Measurements from ENCODE around the gene ATP8B3. TPM values are rescaled to one million over a fixed set of nuclear protein-coding genes. Genes with fewer than 3 reads are reported as not detected.
A peak's percentile ranks its signal among the peaks of the same experiment; 100 is the strongest.

The ATP8B3 gene
- total and polyA plus RNA-seq, 2 of the 13 experiments (the other 11 are each of a cell fraction or from before 2014, with no cell fraction given): 2.6 to 5.9 TPM

DNA sequence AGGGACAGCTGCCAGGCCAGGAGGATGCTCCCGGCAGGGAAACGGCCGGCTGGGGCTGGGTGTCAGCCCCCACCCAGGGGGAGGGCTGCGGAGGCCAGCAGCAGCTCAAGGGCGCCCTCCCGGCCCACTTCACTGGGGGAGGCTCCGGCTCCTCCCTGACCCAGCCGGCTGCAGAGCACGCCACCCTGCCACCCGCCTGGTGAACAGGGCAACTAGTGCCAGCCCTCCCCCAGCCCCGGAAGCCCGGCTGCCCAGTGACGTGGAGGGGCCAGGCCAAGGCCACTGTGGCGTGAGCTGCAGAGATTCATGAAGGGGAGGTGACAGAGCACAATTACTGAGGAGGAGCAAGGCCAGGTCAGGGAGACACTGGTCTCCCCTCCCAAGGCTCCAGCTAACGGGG lies 21.5 kb upstream of the ATP8B3 start:
- Histone ChIP-seq H3K4me1 (ENCODE audit: insufficient read depth, low read length) (peaks cover 13% of the 10 kb centered on the region), H3K4me2 (ENCODE audit: low read depth, low read length) (no peak overlapping the region), H3K4me3 (replicated peaks in 1 of 3; ENCODE audit: insufficient read depth in 1 of 3, low read depth in 2 of 3, low read length in 3 of 3) (no peak overlapping the region), H4K20me1 (ENCODE audit: insufficient read depth, low read length) (0 out of 2 replicates have a peak, but pooled peaks cover 3% of the 10 kb centered on the region), H2AFZ (ENCODE audit: low read length) (no peak overlapping the region), H3K36me3 (replicated peaks in 1 of 2; ENCODE audit: control insufficient read depth in 1 of 2, insufficient read depth in 2 of 2, low read length in 2 of 2) (peaks cover 4 to 11% of the 10 kb centered on the region in 2 experiments; a peak in 3 of 5 replicates), H3K79me2 (ENCODE audit: insufficient read depth, low read length) (peaks cover 17% of the 10 kb centered on the region), H3K27me3 (ENCODE audit: control insufficient read depth in 1 of 2, insufficient read depth in 2 of 2, low read length in 2 of 2) (no peaks in the 10 kb centered on the region), H3K9ac (ENCODE audit: insufficient read depth, low read depth, low read length) (no peak overlapping the region), H3K27ac (ENCODE audit: extremely low read length, insufficient read depth, low read length) (no peak overlapping the region), H3K9me3 (ENCODE audit: low read length) (no peaks in the 10 kb centered on the region)
- intact Hi-C loops (cut with micrococcal nuclease; ENCODE audit: unreplicated experiment) (no loop called here), in situ Hi-C loops (cut with HindIII; ENCODE audit: extremely low pct_ligation_motif_present, low pct_unique_long_range_greater_than_20kb) (no loop called here)
- TF ChIP-seq CERS6 (CRISPR knock-in tag; IDR thresholded peaks at IDR 0.05) (no peak), ZNF784 (CRISPR knock-in tag; IDR thresholded peaks at IDR 0.05; ENCODE audit: borderline replicate concordance) (no peak), SP5 (CRISPR knock-in tag; IDR thresholded peaks at IDR 0.05; ENCODE audit: borderline replicate concordance, low read depth) (no peak), AGO2 (optimal IDR thresholded peaks at IDR 0.05; ENCODE audit: low read depth, low read length) (peak; percentile 76), SKIL (CRISPR knock-in tag; IDR thresholded peaks at IDR 0.05; ENCODE audit: borderline replicate concordance) (no peak)
- ATAC-seq (no peak), FAIRE-seq (no peak), DNase-seq (ENCODE audit: low spot score) (no peak)
- CTCF ChIA-PET (ENCODE audit: low intra/inter-chr PET ratio, low total read pairs): no interaction called here
- WGBS (ENCODE audit: low lambda C conversion rate): 71% methylated on average over 1 of the region's 15 CpGs
- POLR2A ChIA-PET: no interaction called here
- no TSS peak for BruUV-seq (replicated peaks)
